CD4-positive, alpha-beta T cell treated with Interleukin-17A for 4 hours (primary cell): Measurements from ENCODE around the gene GC.
"Not testable (repeated sequence)": the region's sequence is repeated elsewhere in the genome, so short reads cannot be mapped to it uniquely, and the experiment has no call there.

Experiments
- DNase-seq: peaks from one replicate; pipeline ENCODE4 v3.0.0-alpha.2; 2020; ENCODE audit warnings: mixed read lengths

Gene GC

DNA sequence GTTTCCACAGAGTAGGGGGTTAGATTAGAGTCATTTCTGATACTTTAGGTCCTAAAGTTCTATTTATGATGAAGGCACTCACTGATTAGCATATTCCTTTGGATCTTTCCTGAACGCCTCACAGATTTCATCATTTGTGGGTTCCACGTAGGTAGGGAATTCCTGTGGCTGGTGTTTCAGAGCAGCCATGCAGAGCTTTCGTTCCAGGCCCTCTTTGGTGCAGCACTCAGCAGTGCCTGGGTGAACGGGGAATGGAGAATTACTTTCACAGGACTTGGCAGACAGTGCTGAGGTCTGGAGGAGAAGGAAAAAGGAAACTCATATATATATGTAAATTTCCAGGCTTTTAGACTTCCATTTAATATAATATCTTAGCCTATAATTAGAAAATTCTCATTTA lies 18.5 kb downstream of the GC start:
- no peak for DNase-seq

DNA sequence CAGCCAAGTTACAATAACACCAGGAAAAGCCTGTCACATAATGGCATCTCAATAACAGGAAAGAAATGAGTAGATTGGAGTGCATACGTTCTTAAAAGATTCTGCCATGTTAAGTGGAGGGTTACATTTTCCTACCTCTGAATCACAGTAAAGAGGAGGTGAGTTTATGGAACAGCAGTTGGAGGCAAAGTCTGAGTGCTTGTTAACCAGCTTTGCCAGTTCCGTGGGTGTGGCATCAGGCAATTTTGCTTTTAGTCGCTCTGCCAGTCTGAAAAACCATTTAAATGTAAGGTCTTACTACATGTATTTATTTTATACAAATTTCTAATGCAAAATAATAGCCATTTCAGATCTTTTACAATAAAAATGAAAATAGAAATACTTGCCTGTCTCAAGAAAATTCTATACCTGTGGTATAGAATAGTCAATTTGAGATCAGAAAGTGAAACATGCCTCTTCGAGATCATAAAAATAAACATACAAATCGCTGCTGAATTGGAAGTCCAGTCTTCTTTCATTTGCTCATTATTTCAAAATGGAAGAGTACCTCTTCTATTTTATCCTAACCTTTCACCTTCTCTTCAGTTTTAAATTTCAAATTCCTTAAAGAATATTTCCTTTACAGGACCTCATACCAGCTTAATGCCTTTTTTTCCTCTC lies 31.4 kb downstream of the GC start:
- no peak for DNase-seq

DNA sequence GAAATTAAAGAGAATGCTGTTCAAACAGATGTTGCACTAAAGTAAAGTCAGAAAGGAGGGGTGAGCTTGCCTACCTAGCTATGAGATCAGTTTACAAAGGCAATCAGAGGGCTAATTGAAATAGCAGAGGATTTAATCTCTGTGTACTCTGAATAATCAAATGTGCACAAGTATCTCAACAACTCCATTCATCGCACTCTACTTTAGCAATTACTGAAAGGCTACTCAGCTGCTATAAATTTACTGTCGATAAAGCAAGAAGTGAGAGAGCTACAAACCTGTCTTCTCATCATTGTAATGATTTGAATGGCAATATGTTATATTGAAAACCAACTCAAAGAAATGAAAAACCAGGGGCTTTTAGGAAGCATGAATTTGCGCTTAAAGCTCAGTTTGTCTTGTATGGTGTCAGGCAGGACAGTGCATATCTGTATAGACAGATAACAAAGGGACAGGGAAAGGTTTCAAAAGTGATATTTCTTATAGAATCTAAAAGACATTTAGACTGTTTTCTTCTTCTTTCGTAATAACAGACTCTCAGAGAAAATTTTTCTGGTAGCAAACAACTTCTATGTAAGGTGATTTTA lies 34.8 kb downstream of the GC start:
- DNase-seq = no peak

DNA sequence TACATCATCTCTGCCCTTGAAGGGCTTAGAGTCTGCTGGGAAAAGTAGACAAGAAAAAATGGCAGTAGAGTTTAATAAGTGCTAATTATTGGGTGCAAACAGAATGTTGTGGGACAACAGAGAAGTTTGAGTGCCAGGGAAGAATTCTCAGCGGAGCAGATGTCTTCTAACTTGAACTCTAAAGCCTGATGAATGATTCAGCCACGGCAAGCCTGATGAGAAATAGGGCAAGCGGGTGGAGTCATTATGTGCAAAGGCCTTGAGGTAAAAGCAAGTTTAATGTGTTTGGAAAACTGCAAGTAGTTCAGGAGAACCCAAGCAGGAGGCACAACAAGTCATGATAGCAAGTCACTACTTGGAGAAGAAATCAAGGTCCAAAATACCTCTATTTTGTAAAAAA lies 37.5 kb downstream of the GC start:
- DNase-seq = no peak

DNA sequence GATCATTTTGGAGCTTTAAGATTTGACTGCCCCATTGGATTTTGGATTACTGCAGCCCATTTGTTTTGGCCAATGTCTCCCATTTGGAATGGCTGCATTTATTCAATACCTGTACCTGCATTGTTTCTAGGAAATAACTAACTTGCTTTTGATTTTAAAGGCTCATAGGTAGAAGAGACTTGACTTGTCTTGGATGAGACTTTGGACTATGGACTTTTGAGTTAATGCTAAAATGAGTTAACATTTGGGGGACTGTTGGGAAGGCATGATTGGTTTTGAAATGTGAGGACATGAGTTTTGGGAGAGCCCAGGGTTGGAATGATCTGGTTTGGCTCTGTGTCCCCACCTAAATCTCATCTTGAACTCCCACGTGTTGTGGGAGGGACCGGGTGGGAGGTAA lies 45.1 kb downstream of the GC start:
- not testable (repeated sequence) for DNase-seq

DNA sequence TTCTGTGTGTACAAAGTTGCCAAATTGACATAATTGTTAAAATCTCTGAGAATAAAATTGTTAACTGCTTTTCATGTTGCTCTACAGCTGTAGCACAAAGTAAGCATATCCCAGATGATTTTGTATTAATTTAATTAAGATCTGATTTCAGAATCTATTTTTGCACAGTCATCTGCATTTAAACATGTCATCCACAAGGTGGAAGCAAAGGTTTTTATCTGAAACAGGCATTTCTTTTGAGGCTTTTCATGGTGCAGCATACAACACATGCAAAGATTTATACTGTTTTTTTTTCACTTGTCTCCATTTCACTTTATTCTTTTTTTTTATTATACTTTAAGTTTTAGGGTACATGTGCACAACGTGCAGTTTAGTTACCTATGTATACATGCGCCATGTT lies 51.2 kb downstream of the GC start:
- no peak for DNase-seq

DNA sequence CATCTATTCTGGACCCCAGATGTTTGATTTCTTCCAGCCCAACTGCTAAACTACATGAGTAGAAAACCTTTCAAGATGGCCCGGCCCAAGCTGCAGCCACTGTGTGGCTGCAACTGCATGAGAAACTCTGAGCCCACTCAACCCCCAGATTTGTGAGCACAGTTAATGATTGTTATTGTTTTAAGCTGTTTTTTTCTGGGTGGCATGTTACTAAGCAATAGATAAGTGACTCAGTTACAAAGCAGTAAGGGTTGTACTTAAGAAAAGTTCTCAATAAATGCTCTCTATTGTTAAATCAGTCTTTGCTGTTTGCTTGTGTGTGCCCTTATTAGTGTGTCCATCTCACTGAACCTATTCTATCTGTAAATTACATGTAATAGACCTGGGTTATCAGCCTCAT lies 51.8 kb downstream of the GC start:
- no peak for DNase-seq

DNA sequence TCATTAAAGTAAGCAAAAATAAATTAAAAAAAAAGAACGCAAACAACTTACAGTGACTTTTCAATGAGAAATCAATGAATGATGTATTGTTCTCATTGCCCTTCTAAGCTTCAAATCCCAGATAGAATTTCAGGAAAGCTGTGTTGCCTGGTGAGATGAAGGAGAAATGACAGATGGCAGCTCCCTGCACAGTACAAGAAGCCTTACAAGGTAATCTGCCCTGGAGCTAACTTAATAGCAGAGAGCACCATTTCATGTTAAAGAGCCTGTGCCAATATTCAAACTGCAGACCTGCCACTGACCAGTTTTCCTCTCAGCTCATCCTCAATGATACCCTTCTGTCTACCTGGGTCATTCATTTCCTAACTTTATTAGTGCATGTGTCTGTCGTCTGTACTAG lies 54.0 kb downstream of the GC start:
- no peak for DNase-seq

DNA sequence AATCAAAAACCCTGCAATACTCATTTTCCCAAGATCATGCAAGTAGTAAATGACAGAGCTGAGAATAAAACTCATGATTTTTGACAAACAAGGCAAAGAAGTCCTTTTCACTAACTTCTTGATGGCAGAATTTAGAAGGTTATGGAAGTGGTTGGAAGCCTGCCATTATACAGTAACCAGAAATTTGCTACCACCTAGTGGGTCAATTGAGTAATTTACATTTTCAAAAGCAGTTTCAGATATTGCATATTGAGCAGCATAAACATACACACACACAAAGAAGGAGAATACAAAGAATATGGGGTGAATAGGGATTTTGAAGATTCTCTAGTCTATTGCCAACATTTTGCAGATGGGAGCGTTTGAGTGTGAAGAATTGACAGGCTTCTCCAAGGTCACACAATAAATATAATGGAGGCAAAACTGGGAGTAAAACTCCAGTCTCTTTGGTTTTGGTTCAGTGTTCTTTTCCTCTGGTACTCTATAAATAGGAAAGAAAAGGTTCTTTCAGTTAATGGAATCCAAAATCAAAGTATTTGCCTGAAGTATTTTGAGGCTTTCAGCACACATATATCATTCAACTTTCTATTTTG lies 70.2 kb downstream of the GC start:
- DNase-seq = no peak

DNA sequence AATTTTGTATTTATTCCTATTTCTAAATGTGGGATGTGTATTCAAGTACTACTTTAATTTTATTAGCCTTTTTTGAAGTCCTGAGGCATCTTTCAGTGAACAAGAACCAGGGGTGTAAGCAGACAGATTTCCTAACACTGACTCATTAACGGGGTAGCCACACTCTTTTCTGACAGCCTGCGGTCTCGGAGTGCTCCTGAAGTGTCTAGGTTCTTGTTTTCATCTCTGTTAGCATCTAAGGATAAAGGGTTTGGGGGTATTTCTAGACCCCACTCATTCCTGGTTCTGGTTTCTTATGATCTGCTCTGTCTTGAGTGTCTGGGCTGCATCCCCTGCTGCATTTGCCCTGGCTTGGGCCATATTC lies 71.9 kb downstream of the GC start:
- DNase-seq = no peak

DNA sequence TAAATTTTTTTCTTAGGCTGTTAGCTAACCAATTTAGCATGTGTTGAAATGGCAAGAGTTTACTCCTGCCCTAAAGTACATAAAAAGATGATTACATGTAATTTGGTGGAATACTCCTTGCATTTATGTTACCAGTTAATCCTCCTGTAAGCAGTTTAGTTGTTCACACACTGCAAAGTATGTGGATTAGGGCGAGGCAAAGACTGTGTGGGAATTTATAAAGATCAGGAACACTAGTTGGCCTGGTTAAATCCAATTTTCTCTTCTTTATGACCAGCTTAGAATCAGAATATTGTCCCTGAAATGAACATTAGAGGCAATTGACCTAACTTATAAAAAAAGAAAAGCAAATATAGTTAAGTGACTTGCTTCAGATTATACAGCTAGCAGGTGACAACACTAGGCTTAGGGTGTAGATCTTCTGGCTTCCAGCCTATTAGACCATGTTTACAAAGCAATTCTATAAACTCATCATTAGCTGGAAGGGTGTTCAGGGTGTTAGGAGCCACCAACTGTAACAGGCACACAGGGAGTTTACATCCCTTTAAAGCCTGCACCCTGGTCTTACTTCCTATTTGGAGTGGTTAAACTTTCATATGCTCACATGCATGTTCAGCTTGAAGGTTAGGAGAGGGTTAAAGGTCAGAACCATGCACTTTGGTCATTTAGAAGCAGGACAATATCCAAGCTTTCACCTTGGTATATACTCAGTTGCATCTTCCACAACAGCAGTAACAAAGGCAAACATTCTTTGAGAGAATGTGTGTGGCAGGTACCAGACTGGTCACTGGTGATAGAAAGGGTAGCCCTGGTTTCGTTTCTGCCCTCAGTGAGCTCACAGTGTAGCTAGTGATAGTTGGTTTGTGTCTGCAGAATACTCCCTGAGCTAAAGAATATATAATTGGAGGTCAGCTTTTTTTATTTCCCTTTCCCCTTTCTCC lies 72.6 kb downstream of the GC start:
- DNase-seq = no peak

DNA sequence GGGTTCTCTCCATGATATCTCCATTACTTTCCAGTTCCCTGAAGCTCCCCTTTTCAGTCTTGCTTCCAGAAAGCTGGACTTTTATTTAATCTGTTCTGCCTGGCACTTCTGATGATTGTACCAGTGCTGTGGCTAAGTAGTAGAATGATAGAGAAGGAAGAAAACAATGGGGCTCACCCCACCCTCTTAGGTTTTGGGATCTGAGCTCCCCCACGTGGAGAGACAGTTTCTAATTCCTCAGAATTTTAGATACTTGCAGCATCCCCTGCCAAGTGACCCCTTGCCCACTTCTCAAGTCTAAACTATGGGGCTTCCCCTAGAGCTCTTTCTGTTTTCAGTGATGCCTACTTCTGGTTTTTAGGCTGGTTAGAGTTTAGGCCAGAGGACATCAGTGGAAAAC lies 73.9 kb downstream of the GC start:
- no peak for DNase-seq

DNA sequence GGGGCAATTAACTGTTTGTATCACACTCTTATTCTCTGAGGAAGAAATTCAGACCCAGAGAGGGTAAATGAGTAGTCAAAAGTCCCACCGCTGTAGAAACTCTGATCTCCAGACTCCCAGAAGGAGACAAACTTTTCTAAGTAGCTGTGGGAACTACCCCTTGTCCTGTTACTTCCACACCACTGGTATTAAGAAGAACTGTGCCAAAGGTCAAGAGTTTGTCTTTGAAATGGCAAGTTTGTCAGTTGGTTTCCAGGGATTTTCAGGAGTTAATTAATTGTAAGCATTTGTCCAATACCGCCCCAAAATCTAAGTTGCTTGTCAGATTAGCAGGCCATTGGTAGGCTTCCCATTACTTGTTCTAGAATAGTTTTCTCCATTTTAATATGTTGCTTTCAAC lies 85.7 kb downstream of the GC start:
- no peak for DNase-seq

DNA sequence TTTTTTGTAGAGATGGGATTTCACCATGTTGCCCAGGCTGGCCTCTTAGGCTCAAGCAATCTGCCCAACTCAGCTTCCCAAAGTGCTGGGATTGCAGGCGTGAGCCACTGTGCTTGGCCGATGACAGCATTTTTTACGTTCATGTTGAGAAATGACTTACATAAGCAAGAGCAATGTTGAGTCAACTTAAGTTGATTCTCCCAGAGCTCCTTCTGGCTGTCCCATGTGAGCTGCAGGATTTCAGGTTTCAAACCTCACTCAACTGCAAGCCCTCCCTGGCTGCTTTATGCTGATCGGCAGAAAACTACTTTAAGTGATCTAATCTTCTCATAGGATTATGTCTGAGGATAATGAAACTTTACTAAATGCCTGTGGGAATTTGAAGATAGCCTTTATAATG lies 86.8 kb downstream of the GC start:
- DNase-seq = no peak

DNA sequence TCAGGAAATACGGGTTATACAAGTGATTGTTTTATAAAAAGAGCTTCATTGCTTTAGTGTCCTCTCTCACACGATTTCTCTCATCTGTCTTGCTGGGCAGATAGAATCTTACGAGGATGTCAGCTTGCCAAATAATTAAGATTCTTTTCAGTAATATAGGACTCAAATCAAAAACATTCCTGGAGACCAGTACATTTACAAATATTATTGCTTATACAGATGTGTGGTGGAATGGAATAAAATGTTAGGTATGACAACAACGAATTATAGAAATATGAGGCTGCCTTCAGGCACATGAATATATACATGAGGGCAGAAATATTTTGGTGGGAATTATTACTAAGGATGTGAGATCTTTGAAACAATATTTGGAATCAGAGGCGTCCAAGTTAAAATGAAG lies 88.9 kb downstream of the GC start:
- DNase-seq = no peak

DNA sequence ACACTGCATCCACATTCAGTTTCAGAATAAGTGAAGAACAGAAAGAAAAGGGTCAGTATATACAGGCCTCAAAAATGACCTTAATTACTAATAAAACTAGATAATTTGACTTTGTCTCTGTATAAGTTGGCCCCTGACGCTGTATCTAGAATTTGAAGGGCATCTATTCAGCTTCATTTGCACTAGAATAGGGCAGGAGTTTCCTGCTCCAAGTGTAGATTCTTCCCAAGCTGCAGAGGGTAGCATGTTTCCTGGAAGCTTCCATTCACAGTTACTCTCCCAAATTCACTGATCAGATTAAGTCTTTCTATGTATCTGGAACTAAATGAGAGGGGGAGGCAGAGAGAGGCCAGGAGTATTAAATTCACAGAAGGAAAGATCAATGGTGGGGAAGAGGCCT lies 90.9 kb downstream of the GC start:
- DNase-seq = no peak

DNA sequence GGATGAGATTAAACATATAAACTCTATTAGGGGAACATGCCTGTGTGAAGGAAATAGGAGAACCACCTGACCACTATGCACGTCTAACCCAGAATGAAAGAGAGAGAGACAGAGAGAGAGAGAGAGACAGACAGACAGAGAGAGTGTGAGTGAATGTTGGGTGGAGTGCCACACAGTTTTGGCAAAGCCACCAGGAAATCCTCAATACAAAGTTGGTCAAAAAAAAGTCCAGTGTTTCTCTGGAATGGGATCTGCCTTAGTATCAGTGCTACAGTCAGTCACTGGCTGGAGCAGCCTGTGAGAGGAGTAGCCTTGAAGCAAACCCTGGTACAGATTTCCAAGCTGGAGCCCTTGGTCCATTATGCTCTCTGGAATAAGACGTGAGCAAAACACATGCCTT lies 91.7 kb downstream of the GC start:
- no peak for DNase-seq
